Urinary bladder (tissue), 2 donors: Measurements from ENCODE around the gene RAMP2. TPM values are rescaled to one million over a fixed set of nuclear protein-coding genes. Genes with fewer than 3 reads are reported as not detected.

Experiments
- polyA plus RNA-seq: library from polyadenylated mRNA; stranded (reverse); fragments of 200-250 nt; gene quantifications from one replicate; pipeline ENCODE4 v1.2.3, GENCODE V29; 2013
- small RNA-seq: library from RNA; depleted of rRNA; stranded (forward); fragments of <200 nt; gene quantifications from one replicate; pipeline ENCODE3, GENCODE V24; 2014
- total RNA-seq: library from RNA; depleted of rRNA; stranded (reverse); fragments of >200 nt; gene quantifications from one replicate; pipeline ENCODE4 v1.2.3, GENCODE V29; 2014
- donor health status: healthy.

RAMP2 gene
- total and polyA plus RNA-seq, 2 donors, result 16.0 to 51.9 TPM

Small RNA genes within 50 kb of the gene (small RNA-seq; reads per million reads assigned to genes)
- not detected for gene HMGN2P15

Other genes starting within 250 kb of the RAMP2 start
- gene NAGLU, start 225.0 kb upstream of the RAMP2 start, total RNA-seq, result 18.0 TPM
- gene NAGLU, start 225.0 kb upstream of the RAMP2 start, polyA plus RNA-seq, result 40.3 TPM
- gene HSD17B1, start 208.3 kb upstream of the RAMP2 start, total RNA-seq, result 1.5 TPM
- gene HSD17B1, start 208.3 kb upstream of the RAMP2 start, polyA plus RNA-seq, result 2.5 TPM
- gene COASY, start 199.1 kb upstream of the RAMP2 start, total RNA-seq, result 8.8 TPM
- gene COASY, start 199.1 kb upstream of the RAMP2 start, polyA plus RNA-seq, result 43.7 TPM
- 17.1 TPM for gene MLX, start 194.1 kb upstream of the RAMP2 start, total RNA-seq
- 38.0 TPM for gene MLX, start 194.1 kb upstream of the RAMP2 start, polyA plus RNA-seq
- 4.5 TPM for gene PSMC3IP, start 183.5 kb upstream of the RAMP2 start, total RNA-seq
- 7.9 TPM for gene PSMC3IP, start 183.5 kb upstream of the RAMP2 start, polyA plus RNA-seq
- gene RETREG3, start 151.9 kb upstream of the RAMP2 start, total RNA-seq, result 49.9 TPM
- 21.2 TPM for gene RETREG3, start 151.9 kb upstream of the RAMP2 start, polyA plus RNA-seq
- 15.2 TPM for gene TUBG1, start 151.5 kb upstream of the RAMP2 start, total RNA-seq
- gene TUBG1, start 151.5 kb upstream of the RAMP2 start, polyA plus RNA-seq, result 42.9 TPM
- gene TUBG2, start 101.9 kb upstream of the RAMP2 start, total RNA-seq, result 17.3 TPM
- 38.4 TPM for gene TUBG2, start 101.9 kb upstream of the RAMP2 start, polyA plus RNA-seq
- gene PLEKHH3, start 84.2 kb upstream of the RAMP2 start, total RNA-seq, result 15.7 TPM
- 46.0 TPM for gene PLEKHH3, start 84.2 kb upstream of the RAMP2 start, polyA plus RNA-seq
- gene CCR10, start 79.4 kb upstream of the RAMP2 start, total RNA-seq, result 1.6 TPM
- gene CCR10, start 79.4 kb upstream of the RAMP2 start, polyA plus RNA-seq, result 3.6 TPM
- gene CNTNAP1, start 78.7 kb upstream of the RAMP2 start, total RNA-seq, result 14.6 TPM
- 20.1 TPM for gene CNTNAP1, start 78.7 kb upstream of the RAMP2 start, polyA plus RNA-seq
- gene EZH1, start 16.2 kb upstream of the RAMP2 start, total RNA-seq, result 32.9 TPM
- gene EZH1, start 16.2 kb upstream of the RAMP2 start, polyA plus RNA-seq, result 40.4 TPM
- gene VPS25, start 12.2 kb downstream of the RAMP2 start, total RNA-seq, result 32.6 TPM
- 71.6 TPM for gene VPS25, start 12.2 kb downstream of the RAMP2 start, polyA plus RNA-seq
- 0.26 TPM for gene WNK4, start 19.4 kb downstream of the RAMP2 start, total RNA-seq
- 0.23 TPM for gene WNK4, start 19.4 kb downstream of the RAMP2 start, polyA plus RNA-seq
- 57.5 TPM for gene COA3, start 37.5 kb downstream of the RAMP2 start, total RNA-seq
- 89.9 TPM for gene COA3, start 37.5 kb downstream of the RAMP2 start, polyA plus RNA-seq
- gene CNTD1, start 37.6 kb downstream of the RAMP2 start, total RNA-seq, result 0.37 TPM
- 0.71 TPM for gene CNTD1, start 37.6 kb downstream of the RAMP2 start, polyA plus RNA-seq
- 51.4 TPM for gene BECN1, start 63.1 kb downstream of the RAMP2 start, total RNA-seq
- gene BECN1, start 63.1 kb downstream of the RAMP2 start, polyA plus RNA-seq, result 82.7 TPM
- gene PSME3, start 72.2 kb downstream of the RAMP2 start, total RNA-seq, result 31.1 TPM
- gene PSME3, start 72.2 kb downstream of the RAMP2 start, polyA plus RNA-seq, result 79.7 TPM
- 0.42 TPM for gene AOC2, start 83.4 kb downstream of the RAMP2 start, total RNA-seq
- 2.1 TPM for gene AOC2, start 83.4 kb downstream of the RAMP2 start, polyA plus RNA-seq
- 40.6 TPM for gene AOC3, start 90.0 kb downstream of the RAMP2 start, total RNA-seq
- 319 TPM for gene AOC3, start 90.0 kb downstream of the RAMP2 start, polyA plus RNA-seq
- not detected for gene G6PC1, start 139.6 kb downstream of the RAMP2 start, total RNA-seq
- 0.15 TPM for gene G6PC1, start 139.6 kb downstream of the RAMP2 start, polyA plus RNA-seq
- 20.6 TPM for gene AARSD1, start 203.2 kb downstream of the RAMP2 start, total RNA-seq
- gene AARSD1, start 203.2 kb downstream of the RAMP2 start, polyA plus RNA-seq, result 36.2 TPM
- 6.8 TPM for gene PTGES3L, start 218.9 kb downstream of the RAMP2 start, total RNA-seq
- gene PTGES3L, start 218.9 kb downstream of the RAMP2 start, polyA plus RNA-seq, result 18.6 TPM
- 9.9 TPM for gene RUNDC1, start 219.3 kb downstream of the RAMP2 start, total RNA-seq
- 12.3 TPM for gene RUNDC1, start 219.3 kb downstream of the RAMP2 start, polyA plus RNA-seq
- 1,142 TPM for gene RPL27, start 237.2 kb downstream of the RAMP2 start, total RNA-seq
- 3,115 TPM for gene RPL27, start 237.2 kb downstream of the RAMP2 start, polyA plus RNA-seq
- 11.4 TPM for gene IFI35, start 245.6 kb downstream of the RAMP2 start, total RNA-seq
- 34.8 TPM for gene IFI35, start 245.6 kb downstream of the RAMP2 start, polyA plus RNA-seq